ENCODE data around the gene NCOA7. TPM values are rescaled to one million over a fixed set of nuclear protein-coding genes. Genes with fewer than 3 reads are reported as not detected.

Gene NCOA7
- total RNA-seq, 4 donors from 2014 or later, result 6.8 to 14.9 (median 13.3) TPM

DNA sequence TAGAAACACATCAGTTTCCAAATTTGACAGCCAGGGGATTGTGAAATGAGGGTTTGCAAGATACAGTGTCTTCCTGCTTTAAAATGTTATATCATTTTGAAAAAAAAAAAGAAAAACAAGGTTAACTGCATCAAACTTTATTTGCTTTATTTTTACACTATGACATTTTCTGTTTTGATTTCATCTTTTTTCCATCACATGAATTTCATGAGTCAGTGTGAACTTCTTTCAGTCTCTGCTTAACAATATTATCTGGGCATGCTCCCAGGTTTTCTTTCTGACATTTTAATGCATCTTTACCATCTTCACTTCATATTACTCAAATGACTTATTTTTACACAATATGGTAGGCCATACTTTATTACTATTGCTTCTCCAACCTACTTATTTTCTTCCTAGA, 1.9 kb downstream of the NCOA7 start:
- DNase-seq (ENCODE audit: low spot score in 2 of 2), result no peak
- TF ChIP-seq POLR2A (IDR thresholded peaks at IDR 0.05), result no peak
- TF ChIP-seq, protein P1, sequence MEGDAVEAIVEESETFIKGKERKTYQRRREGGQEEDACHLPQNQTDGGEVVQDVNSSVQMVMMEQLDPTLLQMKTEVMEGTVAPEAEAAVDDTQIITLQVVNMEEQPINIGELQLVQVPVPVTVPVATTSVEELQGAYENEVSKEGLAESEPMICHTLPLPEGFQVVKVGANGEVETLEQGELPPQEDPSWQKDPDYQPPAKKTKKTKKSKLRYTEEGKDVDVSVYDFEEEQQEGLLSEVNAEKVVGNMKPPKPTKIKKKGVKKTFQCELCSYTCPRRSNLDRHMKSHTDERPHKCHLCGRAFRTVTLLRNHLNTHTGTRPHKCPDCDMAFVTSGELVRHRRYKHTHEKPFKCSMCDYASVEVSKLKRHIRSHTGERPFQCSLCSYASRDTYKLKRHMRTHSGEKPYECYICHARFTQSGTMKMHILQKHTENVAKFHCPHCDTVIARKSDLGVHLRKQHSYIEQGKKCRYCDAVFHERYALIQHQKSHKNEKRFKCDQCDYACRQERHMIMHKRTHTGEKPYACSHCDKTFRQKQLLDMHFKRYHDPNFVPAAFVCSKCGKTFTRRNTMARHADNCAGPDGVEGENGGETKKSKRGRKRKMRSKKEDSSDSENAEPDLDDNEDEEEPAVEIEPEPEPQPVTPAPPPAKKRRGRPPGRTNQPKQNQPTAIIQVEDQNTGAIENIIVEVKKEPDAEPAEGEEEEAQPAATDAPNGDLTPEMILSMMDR (IDR thresholded peaks at IDR 0.05), result no peak
- intact Hi-C loops (cut with DNase I; ENCODE audit: low total_unique reads), result no loop called here
- no peak overlapping the region for H3K4me3 ChIP-seq (ENCODE audit: low read depth, poor library complexity, severe bottlenecking)

DNA sequence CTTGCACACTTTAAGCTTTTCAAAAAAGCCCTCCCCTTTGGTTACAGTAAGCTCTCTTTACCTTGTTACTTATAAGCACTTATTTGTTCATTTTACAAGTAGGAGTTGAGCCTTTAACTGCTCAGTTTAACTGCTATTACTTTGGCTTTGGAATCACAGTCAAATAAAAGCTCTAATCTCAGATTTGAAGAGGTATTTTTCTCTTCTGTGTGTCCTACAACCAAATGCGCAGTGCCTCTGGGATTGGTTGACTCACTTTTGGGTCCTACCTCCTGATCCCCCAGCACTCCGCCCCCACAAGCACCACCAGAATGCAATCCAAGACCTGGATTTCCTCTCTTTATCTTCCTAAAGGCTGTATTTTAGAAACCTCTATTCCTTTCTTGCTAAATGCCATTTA, 2.5 kb downstream of the NCOA7 start:
- no peak overlapping the region for H3K4me3 ChIP-seq (ENCODE audit: low read depth, poor library complexity, severe bottlenecking)
- TF ChIP-seq POLR2A (IDR thresholded peaks at IDR 0.05), result no peak
- TF ChIP-seq, protein P1 (IDR thresholded peaks at IDR 0.05), result no peak
- intact Hi-C loops (cut with DNase I; ENCODE audit: low total_unique reads), result no loop called here
- no peak for DNase-seq (ENCODE audit: low spot score in 2 of 2)
- 73 to 75% methylated on average over 2 of the region's 2 CpGs for WGBS, 2 donors

DNA sequence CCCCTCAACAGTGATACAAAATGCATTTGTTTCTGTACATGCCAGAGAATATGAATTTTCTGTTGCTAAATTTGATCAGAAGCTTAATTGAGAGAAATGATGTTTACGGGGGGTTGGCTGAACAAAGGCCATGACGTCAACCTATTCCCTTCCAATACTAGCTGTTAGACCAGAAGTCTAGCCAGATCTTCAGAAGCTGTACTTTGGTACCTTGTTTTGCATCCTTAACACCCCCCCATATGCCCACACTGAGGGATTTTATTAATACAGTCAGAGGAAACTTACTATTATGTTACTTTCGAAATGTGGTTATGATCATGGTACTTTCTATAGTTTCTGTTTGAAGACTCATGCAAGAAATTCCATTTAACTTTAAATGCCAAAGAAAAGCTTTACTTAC, 3.1 kb downstream of the NCOA7 start:
- intact Hi-C loops (cut with DNase I; ENCODE audit: low total_unique reads), result no loop called here
- WGBS, 2 donors, result 63 to 65% methylated on average over 3 of the region's 3 CpGs
- H3K4me3 ChIP-seq (ENCODE audit: low read depth, poor library complexity, severe bottlenecking), result no peak overlapping the region
- DNase-seq (ENCODE audit: low spot score in 2 of 2), result no peak
- TF ChIP-seq POLR2A (IDR thresholded peaks at IDR 0.05), result no peak
- TF ChIP-seq, protein P1 (IDR thresholded peaks at IDR 0.05), result no peak

DNA sequence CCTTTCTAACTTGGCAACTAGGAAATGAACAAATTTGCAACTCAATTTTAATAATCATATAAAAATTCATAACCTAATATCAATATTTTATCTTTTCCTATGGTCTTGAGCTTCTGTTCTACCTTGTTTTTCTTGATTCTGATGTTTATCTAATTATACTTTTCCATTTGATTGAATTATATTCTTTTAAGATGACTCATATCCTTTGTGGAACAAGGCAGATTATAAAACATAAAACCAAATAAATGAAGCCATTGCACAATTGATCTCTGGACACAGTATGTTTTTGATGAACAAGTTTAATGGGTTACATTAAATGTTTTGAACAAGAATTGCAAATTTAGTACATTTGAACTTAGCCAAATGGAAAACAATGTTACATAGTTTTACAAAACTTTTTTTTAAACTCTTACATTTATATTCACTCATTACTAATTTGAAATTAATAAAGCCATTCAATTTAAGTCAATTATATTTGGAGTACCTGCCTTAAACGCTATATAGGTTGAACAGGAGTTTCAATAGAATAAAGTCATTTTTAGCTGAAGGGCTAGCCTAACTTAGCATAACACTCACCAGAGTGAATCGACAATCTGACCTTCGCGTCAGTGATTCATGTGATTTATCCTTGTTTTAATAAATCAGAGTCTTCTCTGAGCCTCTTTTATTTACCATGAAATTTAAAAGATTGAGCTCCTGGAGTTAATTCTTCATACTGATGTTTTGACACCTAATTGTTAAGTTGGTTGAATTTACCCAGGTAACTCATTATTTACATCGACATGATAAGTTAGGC, 3.8 kb downstream of the NCOA7 start:
- no peak for DNase-seq (ENCODE audit: low spot score in 2 of 2)
- TF ChIP-seq POLR2A (IDR thresholded peaks at IDR 0.05), result no peak
- TF ChIP-seq, protein P1 (IDR thresholded peaks at IDR 0.05), result no peak
- intact Hi-C loops (cut with DNase I; ENCODE audit: low total_unique reads), result no loop called here
- H3K4me3 ChIP-seq (ENCODE audit: low read depth, poor library complexity, severe bottlenecking), result no peak overlapping the region
- WGBS, 2 donors, result 89 to 90% methylated on average over 5 of the region's 5 CpGs

DNA sequence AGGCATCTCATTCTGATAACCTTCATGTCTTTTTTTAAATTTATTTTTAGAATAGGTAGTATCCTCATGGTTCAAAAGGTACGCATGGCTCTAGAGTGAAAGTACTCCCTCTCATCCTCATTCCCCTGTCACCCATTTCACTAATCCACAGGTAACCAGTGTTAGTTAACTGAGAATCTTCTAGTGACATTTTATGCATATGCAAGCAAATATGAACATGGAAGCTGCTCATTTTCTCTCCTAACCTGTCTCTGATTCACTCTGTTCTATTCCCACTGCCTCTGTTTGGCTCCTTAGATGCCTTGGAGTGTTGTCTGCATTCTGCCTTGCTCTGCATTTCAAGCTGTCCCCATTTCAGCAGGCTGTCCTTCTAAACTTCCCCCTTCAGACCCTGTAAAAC, 4.5 kb downstream of the NCOA7 start:
- no peak for DNase-seq (ENCODE audit: low spot score in 2 of 2)
- no peak overlapping the region for H3K4me3 ChIP-seq (ENCODE audit: low read depth, poor library complexity, severe bottlenecking)
- intact Hi-C loops (cut with DNase I; ENCODE audit: low total_unique reads), result no loop called here
- TF ChIP-seq POLR2A (IDR thresholded peaks at IDR 0.05), result no peak
- TF ChIP-seq, protein P1 (IDR thresholded peaks at IDR 0.05), result no peak
- WGBS, 2 donors, result 95 to 96% methylated on average over 1 of the region's 1 CpG
